Psoas muscle (tissue), 8 donors: Measurements from ENCODE around the gene FOXA2. TPM values are rescaled to one million over a fixed set of nuclear protein-coding genes. Genes with fewer than 3 reads are reported as not detected.

Experiments
- ATAC-seq, 4 donors: fragments of 200-7000 bp; cut with Tn5 transposase; one replicate each; pipeline ENCODE4 v1.9.1; 2020; ENCODE audit warnings: moderate library complexity in 3 of 4, mild to moderate bottlenecking in 2 of 4
- DNase-seq, 2 donors: peaks; one replicate each; pipeline ENCODE4 v3.0.0-alpha.2; 2020
- H3K27ac ChIP-seq: fragments of 200-600 bp; one replicate; pipeline ENCODE4 v1.8.0; 2022
- H3K27me3 ChIP-seq, 3 donors: fragments of 200-600 bp in 1 of 3; one replicate each; pipeline versions ENCODE4 v1.6.1 to v1.8.0; 2013 to 2022; ENCODE audit warnings: low read length in 2 of 3, mild to moderate bottlenecking in 2 of 3, moderate library complexity in 1 of 3; ENCODE audit not compliant: insufficient read depth in 3 of 3
- H3K36me3 ChIP-seq, 2 donors: fragments of 200-600 bp in 1 of 2; one replicate each; pipeline versions ENCODE4 v1.6.1 to v1.8.0; 2013 to 2022; ENCODE audit warnings: low read depth in 1 of 2, mild to moderate bottlenecking in 1 of 2, moderate library complexity in 1 of 2; ENCODE audit not compliant: insufficient read depth in 1 of 2
- H3K4me1 ChIP-seq: fragments of 200-600 bp; one replicate; pipeline ENCODE4 v1.8.0; 2022
- H3K4me3 ChIP-seq: fragments of 200-600 bp; one replicate; pipeline ENCODE4 v1.8.0; 2022; ENCODE audit warnings: mild to moderate bottlenecking
- H3K9me3 ChIP-seq: fragments of 200-600 bp; one replicate; pipeline ENCODE4 v1.8.0; 2022
- CTCF ChIP-seq: fragments of 200-600 bp; IDR thresholded peaks from one replicate; pipeline ENCODE4 v1.8.0; 2022; ENCODE audit warnings: antibody characterized with exemption
- WGBS, 3 donors: extraction: QIAGEN DNeasy Blood & Tissue Kit; methylation state at CpG; one replicate each; pipeline versions ENCODE4 v1.1.6 to v1.1.7; 2013; 5-methylcytosine and 5-hydroxymethylcytosine counted together
- intact Hi-C, 2 donors: fragments of 100-400 bp; cut with DNase I; formaldehyde crosslinking; loops; one replicate each; pipeline versions ENCODE4 v1.11.0 to v1.14.2; 2022
- polyA plus RNA-seq, 3 donors: library from polyadenylated mRNA; stranded (reverse); fragments of 200-250 nt; gene quantifications; one replicate each; pipeline ENCODE4 v1.2.3, GENCODE V29; 2013
- total RNA-seq, 4 donors: library from RNA; stranded (reverse); fragmentation: NEBNext Ultra II Directional in 2 of 4; extraction: Animal tissue kit (Norgen Biotek cat#: 25700) in 2 of 4; gene quantifications; one replicate each; pipeline versions ENCODE4 v1.2.1 to v1.2.4, GENCODE V29; 2021 to 2023
- donor health status: healthy with polysubstance abuse.
- donor health status: DM: no; HTN: no; CAD: no; lungs with moderate emphysema.
- donor health status: Bipolar disorder and iron deficiency.
- donor health status: healthy.
- donor health status: DM: yes; HTN: yes; CAD: no.
- donor health status: DM: no; HTN: no; CAD: no.
- donor health status: DM: no; HTN: no; CAD: no.
- donor health status: DM: yes; HTN: yes; CAD: no.

The FOXA2 gene
- total and polyA plus RNA-seq, 7 donors: 0.26 TPM; not detected in 6

GRCh38 chr20:22582386-22582963, 1.9 kb downstream of the FOXA2 start:
- WGBS, 3 donors: 5 to 7% (median 5%) methylated on average over 36 to 54 of the region's 54 CpGs
- no peak overlapping the region for H3K27ac ChIP-seq
- H3K4me3 ChIP-seq: peak overlapping the region; percentile 49
- no peaks in the 10 kb centered on the region for H3K9me3 ChIP-seq
- H3K36me3 ChIP-seq: no peaks in the 10 kb centered on the region
- ATAC-seq: no peak
- DNase-seq: no peak
- TF ChIP-seq CTCF: no peak
- intact Hi-C loops: loop anchor here in 1 of 2 donors (10.0 kb wide), 1 partner anchor 248 kb away; no protein-coding TSS in a partner anchor
- H3K4me1 ChIP-seq: peaks cover 8% of the 10 kb centered on the region
- H3K27me3 ChIP-seq: peaks cover 11 to 96% (median 63%) of the 10 kb centered on the region in 3 donors

- 11 to 20% (median 17%) methylated on average over 45 to 54 of the region's 54 CpGs for WGBS, 3 donors
- Histone ChIP-seq H3K4me1 (peaks cover 8% of the 10 kb centered on the region), H3K27me3 (peaks cover 11 to 96% (median 63%) of the 10 kb centered on the region in 3 donors), H3K4me3 (peak overlapping the region; percentile 49), H3K27ac (no peak overlapping the region), H3K9me3 (no peaks in the 10 kb centered on the region), H3K36me3 (no peaks in the 10 kb centered on the region)
- DNase-seq: no peak
- ATAC-seq: no peak
- TF ChIP-seq CTCF: no peak
- intact Hi-C loops: loop anchor here in 1 of 2 donors (10.0 kb wide), 1 partner anchor 247 kb away; no protein-coding TSS in a partner anchor
These were observed 2.7 kb downstream of the FOXA2 start for GRCh38 chr20:22581437-22582385.

- intact Hi-C loops: loop anchor here in 1 of 2 donors (10.0 kb wide), 1 partner anchor 245 kb away; no protein-coding TSS in a partner anchor
- Histone ChIP-seq H3K9me3 (no peaks in the 10 kb centered on the region), H3K36me3 (no peaks in the 10 kb centered on the region), H3K27ac (no peak overlapping the region), H3K4me1 (peaks cover 8% of the 10 kb centered on the region), H3K4me3 (no peak overlapping the region), H3K27me3 (peaks cover 8 to 96% (median 55%) of the 10 kb centered on the region in 3 donors)
- DNase-seq (no peak), ATAC-seq (no peak)
- TF ChIP-seq CTCF: no peak
- 24 to 31% (median 25%) methylated on average over 18 of the region's 18 CpGs for WGBS, 3 donors
These were observed 4.4 kb downstream of the FOXA2 start for GRCh38 chr20:22579711-22580697.

GRCh38 chr20:22579119-22579427, 5.3 kb downstream of the FOXA2 start:
- no peak for TF ChIP-seq CTCF
- H3K9me3 ChIP-seq: no peaks in the 10 kb centered on the region
- WGBS, 3 donors: 1 to 4% (median 2%) methylated on average over 19 to 21 of the region's 21 CpGs
- DNase-seq: no peak
- no peaks in the 10 kb centered on the region for H3K36me3 ChIP-seq
- intact Hi-C loops: no loop called here
- ATAC-seq: no peak
- no peak overlapping the region for H3K27ac ChIP-seq
- H3K4me1 ChIP-seq: peaks cover 8% of the 10 kb centered on the region
- H3K4me3 ChIP-seq: no peak overlapping the region
- peaks cover 3 to 98% (median 51%) of the 10 kb centered on the region in 3 donors for H3K27me3 ChIP-seq
